WTC11 (cell line): Measurements from ENCODE around the gene RPS4Y1. TPM values are rescaled to one million over a fixed set of nuclear protein-coding genes. Genes with fewer than 3 reads are reported as not detected.

Experiments
- ATAC-seq: fragments of 200-7000 bp; cut with Tn5 transposase; 2 replicates; pipeline ENCODE4 v1.10.0; 2021; ENCODE audit warnings: mild to moderate bottlenecking, moderate library complexity
- CTCF ChIA-PET: fragments of 300-600 bp; sonication (Branson Sonifier 250); formaldehyde crosslinking; loops from one replicate; lab custom pipeline; 2021; ENCODE audit warnings: antibody characterized with exemption; lab: Charles Lee
- POLR2A ChIA-PET: fragments of 350-600 bp; sonication (Branson Sonifier 250); formaldehyde crosslinking; loops from one replicate; lab custom pipeline; 2021; ENCODE audit warnings: antibody characterized with exemption; lab: Charles Lee
- DNase-seq: peaks from one replicate; pipeline ENCODE4 v3.0.0; 2021; ENCODE audit warnings: low spot score
- H3K27ac Mint-ChIP-seq: 2 replicates; pipeline ENCODE4 v1.8.0; 2021; ENCODE audit warnings: mixed read lengths
- H3K27me3 Mint-ChIP-seq: 2 replicates; pipeline ENCODE4 v1.8.0; 2021; ENCODE audit warnings: low read depth, mild to moderate bottlenecking, moderate library complexity, mixed read lengths
- H3K36me3 Mint-ChIP-seq: 2 replicates; pipeline ENCODE4 v1.8.0; 2021; ENCODE audit warnings: mixed read lengths
- H3K4me1 Mint-ChIP-seq: 2 replicates; pipeline ENCODE4 v1.8.0; 2022; ENCODE audit warnings: mixed read lengths
- H3K4me3 Mint-ChIP-seq: 2 replicates; pipeline ENCODE4 v1.8.0; 2021; ENCODE audit warnings: mild to moderate bottlenecking, moderate library complexity, mixed read lengths
- H3K9me3 Mint-ChIP-seq: 2 replicates; pipeline ENCODE4 v1.8.0; 2021; ENCODE audit warnings: mixed read lengths
- ESRRA ChIP-seq: sonication (generic); formaldehyde crosslinking; IDR thresholded peaks from 2 replicates; pipeline ENCODE4 v1.8.1; 2022; ENCODE audit warnings: mild to moderate bottlenecking, missing genetic modification reagents, borderline replicate concordance
- FOXJ3 ChIP-seq: sonication (generic); formaldehyde crosslinking; IDR thresholded peaks from 2 replicates; pipeline ENCODE4 v1.9.0; 2021; ENCODE audit warnings: missing genetic modification reagents, mild to moderate bottlenecking, borderline replicate concordance
- HMGA2 ChIP-seq: fragments of 250-450 bp; sonication (Bioruptor Pico); IDR thresholded peaks from 2 replicates; pipeline ENCODE4 v1.4.0; 2021; ENCODE audit warnings: mild to moderate bottlenecking, moderate library complexity
- JAZF1 ChIP-seq: fragments of 250-450 bp; sonication (Bioruptor Pico); IDR thresholded peaks from 2 replicates; pipeline ENCODE4 v1.9.0; 2021; ENCODE audit warnings: moderate library complexity, mild to moderate bottlenecking, inconsistent platforms
- MYBL2 ChIP-seq: sonication (generic); formaldehyde crosslinking; IDR thresholded peaks from 2 replicates; pipeline ENCODE4 v1.8.1; 2023; ENCODE audit warnings: mild to moderate bottlenecking, moderate library complexity, missing genetic modification reagents
- NFYB ChIP-seq: sonication (generic); formaldehyde crosslinking; conservative IDR thresholded peaks from 2 replicates; pipeline ENCODE4 v1.8.0; 2022; ENCODE audit warnings: low read depth, missing genetic modification reagents
- RELA ChIP-seq: sonication (generic); formaldehyde crosslinking; IDR thresholded peaks from 2 replicates; pipeline ENCODE4 v1.8.1; 2022; ENCODE audit warnings: missing genetic modification reagents, mild to moderate bottlenecking, borderline replicate concordance
- SP1 ChIP-seq: sonication (generic); formaldehyde crosslinking; conservative IDR thresholded peaks from 2 replicates; pipeline ENCODE4 v1.8.1; 2022; ENCODE audit warnings: missing genetic modification reagents
- TCF7 ChIP-seq: sonication (generic); formaldehyde crosslinking; IDR thresholded peaks from 2 replicates; pipeline ENCODE4 v1.8.0; 2022; ENCODE audit warnings: mild to moderate bottlenecking, low read depth, missing genetic modification reagents, moderate library complexity
- TP53 ChIP-seq: sonication (generic); formaldehyde crosslinking; IDR thresholded peaks from 2 replicates; pipeline ENCODE4 v1.8.1; 2023; ENCODE audit warnings: mild to moderate bottlenecking, missing genetic modification reagents
- ZNF219 ChIP-seq: sonication (generic); formaldehyde crosslinking; IDR thresholded peaks from 2 replicates; pipeline ENCODE4 v1.8.0; 2023; ENCODE audit warnings: missing genetic modification reagents, mild to moderate bottlenecking, borderline replicate concordance
- ZNF232 ChIP-seq: sonication (generic); formaldehyde crosslinking; IDR thresholded peaks from 2 replicates; pipeline ENCODE4 v1.8.0; 2022; ENCODE audit warnings: mild to moderate bottlenecking, missing genetic modification reagents
- ZNF416 ChIP-seq: fragments of 250-450 bp; sonication (Bioruptor Pico); IDR thresholded peaks from 2 replicates; pipeline ENCODE4 v1.9.0; 2021; ENCODE audit warnings: mild to moderate bottlenecking, inconsistent platforms
- ZNF423 ChIP-seq: fragments of 250-450 bp; sonication (Bioruptor Pico); IDR thresholded peaks from 2 replicates; pipeline ENCODE4 v2.1.2; 2022; ENCODE audit warnings: mild to moderate bottlenecking, moderate library complexity
- total RNA-seq: library from RNA; stranded (reverse); gene quantifications from 3 replicates; pipeline ENCODE4 v1.2.3, GENCODE V29; 2021
- TF ChIP-seq, protein P1 (sequence below): sonication (generic); formaldehyde crosslinking; IDR thresholded peaks from 2 replicates; pipeline ENCODE4 v1.8.1; 2023; ENCODE audit warnings: mild to moderate bottlenecking, missing genetic modification reagents
- TF ChIP-seq, protein P2 (sequence below): sonication (generic); formaldehyde crosslinking; conservative IDR thresholded peaks from 2 replicates; pipeline ENCODE4 v1.8.1; 2022; ENCODE audit warnings: mild to moderate bottlenecking, missing genetic modification reagents
- TF ChIP-seq, protein P3 (sequence below): sonication (generic); formaldehyde crosslinking; IDR thresholded peaks from 2 replicates; pipeline ENCODE4 v1.8.1; 2023; ENCODE audit warnings: mild to moderate bottlenecking, missing genetic modification reagents, moderate library complexity
- TF ChIP-seq, protein P4 (sequence below): fragments of 250-450 bp; sonication (Bioruptor Pico); IDR thresholded peaks from 2 replicates; pipeline ENCODE4 v1.9.0; 2021; ENCODE audit warnings: mild to moderate bottlenecking
- TF ChIP-seq, protein P5 (sequence below): sonication (generic); formaldehyde crosslinking; IDR thresholded peaks from 2 replicates; pipeline ENCODE4 v1.8.0; 2022; ENCODE audit warnings: mild to moderate bottlenecking, missing genetic modification reagents
- TF ChIP-seq, protein P6 (sequence below): fragments of 250-450 bp; sonication (Bioruptor Pico); IDR thresholded peaks from 2 replicates; pipeline ENCODE4 v1.8.0; 2021; ENCODE audit warnings: mild to moderate bottlenecking
- TF ChIP-seq, protein P7 (sequence below): sonication (generic); formaldehyde crosslinking; conservative IDR thresholded peaks from 2 replicates; pipeline ENCODE4 v1.8.1; 2023; ENCODE audit warnings: mild to moderate bottlenecking, low read depth, missing genetic modification reagents, moderate library complexity
- TF ChIP-seq, protein P8 (sequence below): fragments of 250-450 bp; sonication (Bioruptor Pico); IDR thresholded peaks from 2 replicates; pipeline ENCODE4 v1.9.0; 2021; ENCODE audit warnings: moderate library complexity, mild to moderate bottlenecking, inconsistent platforms, borderline replicate concordance

Gene RPS4Y1
- total RNA-seq, 1 experiment from 2014 or later: 182 TPM

DNA sequence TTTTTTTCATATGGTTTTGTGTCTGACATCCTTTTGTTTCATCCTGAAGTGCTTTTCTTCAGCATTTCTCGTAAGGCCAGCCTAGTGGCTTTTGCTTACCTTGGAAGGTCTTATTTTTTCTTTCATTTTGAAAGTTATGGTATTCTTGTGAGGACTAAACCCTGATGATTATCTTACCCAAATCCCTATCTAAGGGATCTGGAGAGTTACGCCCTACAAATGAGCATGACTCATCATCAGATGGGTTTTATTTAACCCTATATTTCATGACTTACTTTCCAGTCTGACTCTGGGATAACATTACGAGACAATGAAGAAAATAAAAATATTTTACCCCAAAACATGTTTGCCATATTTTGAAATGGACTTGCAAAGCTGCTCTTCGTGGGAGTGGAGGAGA is 18.4 kb downstream of the RPS4Y1 start (continued):
- TF ChIP-seq, protein P1, sequence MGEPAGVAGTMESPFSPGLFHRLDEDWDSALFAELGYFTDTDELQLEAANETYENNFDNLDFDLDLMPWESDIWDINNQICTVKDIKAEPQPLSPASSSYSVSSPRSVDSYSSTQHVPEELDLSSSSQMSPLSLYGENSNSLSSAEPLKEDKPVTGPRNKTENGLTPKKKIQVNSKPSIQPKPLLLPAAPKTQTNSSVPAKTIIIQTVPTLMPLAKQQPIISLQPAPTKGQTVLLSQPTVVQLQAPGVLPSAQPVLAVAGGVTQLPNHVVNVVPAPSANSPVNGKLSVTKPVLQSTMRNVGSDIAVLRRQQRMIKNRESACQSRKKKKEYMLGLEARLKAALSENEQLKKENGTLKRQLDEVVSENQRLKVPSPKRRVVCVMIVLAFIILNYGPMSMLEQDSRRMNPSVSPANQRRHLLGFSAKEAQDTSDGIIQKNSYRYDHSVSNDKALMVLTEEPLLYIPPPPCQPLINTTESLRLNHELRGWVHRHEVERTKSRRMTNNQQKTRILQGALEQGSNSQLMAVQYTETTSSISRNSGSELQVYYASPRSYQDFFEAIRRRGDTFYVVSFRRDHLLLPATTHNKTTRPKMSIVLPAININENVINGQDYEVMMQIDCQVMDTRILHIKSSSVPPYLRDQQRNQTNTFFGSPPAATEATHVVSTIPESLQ (CRISPR knock-in tag): no peak

DNA sequence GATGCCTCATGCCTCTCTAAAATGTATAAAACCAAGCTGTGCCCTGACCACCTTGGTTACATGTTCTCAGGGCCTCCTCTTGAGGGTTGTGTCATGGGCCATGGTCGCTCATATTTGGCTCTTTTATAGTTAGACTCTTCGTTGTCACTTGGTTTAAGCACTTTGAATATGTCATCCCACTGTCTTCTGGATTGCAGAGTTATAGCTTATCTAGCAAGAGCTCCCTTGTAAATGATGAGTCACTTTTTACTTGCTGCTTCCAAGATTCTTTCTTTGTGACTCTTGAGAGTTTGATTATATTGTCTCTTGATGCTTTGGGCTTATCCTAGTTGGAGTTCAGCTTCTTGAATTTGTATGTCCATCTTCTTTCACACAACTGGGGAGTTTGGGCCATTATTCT is 19.1 kb downstream of the RPS4Y1 start:
- DNase-seq (no peak), ATAC-seq (no peak)
- no peaks in the 10 kb centered on the region for H3K27me3 Mint-ChIP-seq
- peaks cover 4% of the 10 kb centered on the region; the same call in 1 of the 2 replicates for H3K4me1 Mint-ChIP-seq
- no peak overlapping the region for H3K4me3 Mint-ChIP-seq
- POLR2A ChIA-PET: no interaction called here
- peaks cover 70% of the 10 kb centered on the region for H3K36me3 Mint-ChIP-seq
- TF ChIP-seq, protein P2, sequence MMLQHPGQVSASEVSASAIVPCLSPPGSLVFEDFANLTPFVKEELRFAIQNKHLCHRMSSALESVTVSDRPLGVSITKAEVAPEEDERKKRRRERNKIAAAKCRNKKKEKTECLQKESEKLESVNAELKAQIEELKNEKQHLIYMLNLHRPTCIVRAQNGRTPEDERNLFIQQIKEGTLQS (CRISPR knock-in tag): no peak
- TF ChIP-seq ZNF219 (CRISPR knock-in tag) (no peak), ESRRA (CRISPR knock-in tag) (no peak), JAZF1 (CRISPR knock-in tag) (no peak), TCF7 (CRISPR knock-in tag) (no peak), HMGA2 (CRISPR knock-in tag) (no peak), MYBL2 (CRISPR knock-in tag) (no peak)
- TF ChIP-seq, protein P1 (CRISPR knock-in tag): no peak
- TF ChIP-seq, protein P3, sequence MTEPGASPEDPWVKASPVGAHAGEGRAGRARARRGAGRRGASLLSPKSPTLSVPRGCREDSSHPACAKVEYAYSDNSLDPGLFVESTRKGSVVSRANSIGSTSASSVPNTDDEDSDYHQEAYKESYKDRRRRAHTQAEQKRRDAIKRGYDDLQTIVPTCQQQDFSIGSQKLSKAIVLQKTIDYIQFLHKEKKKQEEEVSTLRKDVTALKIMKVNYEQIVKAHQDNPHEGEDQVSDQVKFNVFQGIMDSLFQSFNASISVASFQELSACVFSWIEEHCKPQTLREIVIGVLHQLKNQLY (CRISPR knock-in tag): no peak
- TF ChIP-seq, protein P4, sequence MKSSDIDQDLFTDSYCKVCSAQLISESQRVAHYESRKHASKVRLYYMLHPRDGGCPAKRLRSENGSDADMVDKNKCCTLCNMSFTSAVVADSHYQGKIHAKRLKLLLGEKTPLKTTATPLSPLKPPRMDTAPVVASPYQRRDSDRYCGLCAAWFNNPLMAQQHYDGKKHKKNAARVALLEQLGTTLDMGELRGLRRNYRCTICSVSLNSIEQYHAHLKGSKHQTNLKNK (CRISPR knock-in tag): no peak
- TF ChIP-seq, protein P5, sequence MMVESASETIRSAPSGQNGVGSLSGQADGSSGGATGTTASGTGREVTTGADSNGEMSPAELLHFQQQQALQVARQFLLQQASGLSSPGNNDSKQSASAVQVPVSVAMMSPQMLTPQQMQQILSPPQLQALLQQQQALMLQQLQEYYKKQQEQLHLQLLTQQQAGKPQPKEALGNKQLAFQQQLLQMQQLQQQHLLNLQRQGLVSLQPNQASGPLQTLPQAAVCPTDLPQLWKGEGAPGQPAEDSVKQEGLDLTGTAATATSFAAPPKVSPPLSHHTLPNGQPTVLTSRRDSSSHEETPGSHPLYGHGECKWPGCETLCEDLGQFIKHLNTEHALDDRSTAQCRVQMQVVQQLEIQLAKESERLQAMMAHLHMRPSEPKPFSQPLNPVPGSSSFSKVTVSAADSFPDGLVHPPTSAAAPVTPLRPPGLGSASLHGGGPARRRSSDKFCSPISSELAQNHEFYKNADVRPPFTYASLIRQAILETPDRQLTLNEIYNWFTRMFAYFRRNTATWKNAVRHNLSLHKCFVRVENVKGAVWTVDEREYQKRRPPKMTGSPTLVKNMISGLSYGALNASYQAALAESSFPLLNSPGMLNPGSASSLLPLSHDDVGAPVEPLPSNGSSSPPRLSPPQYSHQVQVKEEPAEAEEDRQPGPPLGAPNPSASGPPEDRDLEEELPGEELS: no peak
- CTCF ChIA-PET: no interaction called here
- no peak overlapping the region for H3K27ac Mint-ChIP-seq
- H3K9me3 Mint-ChIP-seq: no peaks in the 10 kb centered on the region

DNA sequence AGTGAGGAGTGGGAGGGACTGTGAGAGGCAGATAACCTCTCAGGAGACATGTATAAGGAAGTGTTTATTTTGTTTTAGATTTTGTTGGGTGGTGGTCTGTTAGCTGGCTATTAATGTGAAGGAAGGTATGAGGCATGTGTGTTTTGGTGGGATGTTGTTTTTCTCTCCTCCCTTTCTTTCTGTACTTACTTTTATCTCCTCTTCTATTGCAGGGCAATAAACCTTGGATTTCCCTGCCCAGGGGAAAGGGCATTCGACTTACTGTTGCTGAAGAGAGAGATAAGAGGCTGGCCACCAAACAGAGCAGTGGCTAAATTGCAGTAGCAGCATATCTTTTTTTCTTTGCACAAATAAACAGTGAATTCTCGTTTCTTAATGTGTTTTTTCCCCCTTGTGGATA is 25.2 kb downstream of the RPS4Y1 start:
- CTCF ChIA-PET: no interaction called here
- POLR2A ChIA-PET: no interaction called here
- DNase-seq: no peak
- Mint-ChIP-seq H3K4me1 (no peaks in the 10 kb centered on the region), H3K27me3 (no peaks in the 10 kb centered on the region), H3K36me3 (peaks cover 60% of the 10 kb centered on the region), H3K9me3 (peaks cover 8% of the 10 kb centered on the region), H3K4me3 (no peak overlapping the region), H3K27ac (no peak overlapping the region)
- no peak for ATAC-seq
- TF ChIP-seq ZNF423 (CRISPR knock-in tag) (no peak), NFYB (CRISPR knock-in tag) (no peak), RELA (no peak), ZNF416 (CRISPR knock-in tag) (no peak), TP53 (no peak), ZNF232 (CRISPR knock-in tag) (no peak), FOXJ3 (no peak), MYBL2 (CRISPR knock-in tag) (no peak), SP1 (CRISPR knock-in tag) (no peak)
- TF ChIP-seq, protein P6, sequence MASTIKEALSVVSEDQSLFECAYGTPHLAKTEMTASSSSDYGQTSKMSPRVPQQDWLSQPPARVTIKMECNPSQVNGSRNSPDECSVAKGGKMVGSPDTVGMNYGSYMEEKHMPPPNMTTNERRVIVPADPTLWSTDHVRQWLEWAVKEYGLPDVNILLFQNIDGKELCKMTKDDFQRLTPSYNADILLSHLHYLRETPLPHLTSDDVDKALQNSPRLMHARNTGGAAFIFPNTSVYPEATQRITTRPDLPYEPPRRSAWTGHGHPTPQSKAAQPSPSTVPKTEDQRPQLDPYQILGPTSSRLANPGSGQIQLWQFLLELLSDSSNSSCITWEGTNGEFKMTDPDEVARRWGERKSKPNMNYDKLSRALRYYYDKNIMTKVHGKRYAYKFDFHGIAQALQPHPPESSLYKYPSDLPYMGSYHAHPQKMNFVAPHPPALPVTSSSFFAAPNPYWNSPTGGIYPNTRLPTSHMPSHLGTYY: no peak
- TF ChIP-seq, protein P7, sequence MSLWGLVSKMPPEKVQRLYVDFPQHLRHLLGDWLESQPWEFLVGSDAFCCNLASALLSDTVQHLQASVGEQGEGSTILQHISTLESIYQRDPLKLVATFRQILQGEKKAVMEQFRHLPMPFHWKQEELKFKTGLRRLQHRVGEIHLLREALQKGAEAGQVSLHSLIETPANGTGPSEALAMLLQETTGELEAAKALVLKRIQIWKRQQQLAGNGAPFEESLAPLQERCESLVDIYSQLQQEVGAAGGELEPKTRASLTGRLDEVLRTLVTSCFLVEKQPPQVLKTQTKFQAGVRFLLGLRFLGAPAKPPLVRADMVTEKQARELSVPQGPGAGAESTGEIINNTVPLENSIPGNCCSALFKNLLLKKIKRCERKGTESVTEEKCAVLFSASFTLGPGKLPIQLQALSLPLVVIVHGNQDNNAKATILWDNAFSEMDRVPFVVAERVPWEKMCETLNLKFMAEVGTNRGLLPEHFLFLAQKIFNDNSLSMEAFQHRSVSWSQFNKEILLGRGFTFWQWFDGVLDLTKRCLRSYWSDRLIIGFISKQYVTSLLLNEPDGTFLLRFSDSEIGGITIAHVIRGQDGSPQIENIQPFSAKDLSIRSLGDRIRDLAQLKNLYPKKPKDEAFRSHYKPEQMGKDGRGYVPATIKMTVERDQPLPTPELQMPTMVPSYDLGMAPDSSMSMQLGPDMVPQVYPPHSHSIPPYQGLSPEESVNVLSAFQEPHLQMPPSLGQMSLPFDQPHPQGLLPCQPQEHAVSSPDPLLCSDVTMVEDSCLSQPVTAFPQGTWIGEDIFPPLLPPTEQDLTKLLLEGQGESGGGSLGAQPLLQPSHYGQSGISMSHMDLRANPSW: no peak
- TF ChIP-seq, protein P8, sequence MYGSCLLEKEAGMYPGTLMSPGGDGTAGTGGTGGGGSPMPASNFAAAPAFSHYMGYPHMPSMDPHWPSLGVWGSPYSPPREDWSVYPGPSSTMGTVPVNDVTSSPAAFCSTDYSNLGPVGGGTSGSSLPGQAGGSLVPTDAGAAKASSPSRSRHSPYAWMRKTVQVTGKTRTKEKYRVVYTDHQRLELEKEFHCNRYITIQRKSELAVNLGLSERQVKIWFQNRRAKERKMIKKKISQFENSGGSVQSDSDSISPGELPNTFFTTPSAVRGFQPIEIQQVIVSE: no peak
